Measurements from ENCODE around the gene POU5F1.
"Not testable (repeated sequence)": the region's sequence is repeated elsewhere in the genome, so short reads cannot be mapped to it uniquely, and the experiment has no call there.

DNA sequence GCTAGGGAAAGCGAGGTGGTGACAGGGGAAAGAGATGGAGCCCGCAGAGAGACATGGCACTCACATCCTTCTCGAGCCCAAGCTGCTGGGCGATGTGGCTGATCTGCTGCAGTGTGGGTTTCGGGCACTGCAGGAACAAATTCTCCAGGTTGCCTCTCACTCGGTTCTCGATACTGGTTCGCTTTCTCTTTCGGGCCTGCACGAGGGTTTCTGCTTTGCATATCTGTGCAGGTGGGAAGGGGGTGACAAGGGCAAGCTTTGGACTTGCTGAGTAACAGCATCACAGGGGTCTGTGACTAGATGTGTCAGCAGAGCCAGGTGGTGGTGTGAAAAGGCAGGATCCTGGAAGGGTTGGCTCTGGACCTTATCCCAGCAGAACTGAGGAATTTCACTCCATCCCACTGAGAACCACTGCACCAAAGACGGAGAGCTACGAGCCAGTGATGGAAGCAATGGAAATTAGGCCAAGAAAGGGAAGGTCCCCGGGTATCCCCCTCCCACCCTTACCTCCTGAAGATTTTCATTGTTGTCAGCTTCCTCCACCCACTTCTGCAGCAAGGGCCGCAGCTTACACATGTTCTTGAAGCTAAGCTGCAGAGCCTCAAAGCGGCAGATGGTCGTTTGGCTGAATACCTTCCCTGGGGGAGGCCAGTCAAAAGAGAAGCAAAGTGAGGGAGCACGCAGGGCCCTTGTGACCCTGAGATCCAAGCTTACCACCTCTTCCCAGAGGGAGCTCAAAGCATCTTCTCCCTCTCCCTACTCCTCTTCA is 5.2 kb downstream of the POU5F1 start:
- not testable (repeated sequence) for TF ChIP-seq POLR2AphosphoS5 (IDR thresholded peaks at IDR 0.05; ENCODE audit: control insufficient read depth, insufficient read depth, low read depth, low read length); GABPA (tag; conservative IDR thresholded peaks at IDR 0.05; ENCODE audit: low read depth); NR1H2 (CRISPR knock-in tag; IDR thresholded peaks at IDR 0.05); FOS (IDR thresholded peaks at IDR 0.05; ENCODE audit: extremely low read depth, insufficient read length); HDAC8 (tag; IDR thresholded peaks at IDR 0.05); ATF7 (IDR thresholded peaks at IDR 0.05); JUND (IDR thresholded peaks at IDR 0.05; ENCODE audit: borderline replicate concordance, low read depth, low read length); JUND (tag; IDR thresholded peaks at IDR 0.05; ENCODE audit: borderline replicate concordance, low read depth, low read length)
- TF ChIP-seq, protein P1, sequence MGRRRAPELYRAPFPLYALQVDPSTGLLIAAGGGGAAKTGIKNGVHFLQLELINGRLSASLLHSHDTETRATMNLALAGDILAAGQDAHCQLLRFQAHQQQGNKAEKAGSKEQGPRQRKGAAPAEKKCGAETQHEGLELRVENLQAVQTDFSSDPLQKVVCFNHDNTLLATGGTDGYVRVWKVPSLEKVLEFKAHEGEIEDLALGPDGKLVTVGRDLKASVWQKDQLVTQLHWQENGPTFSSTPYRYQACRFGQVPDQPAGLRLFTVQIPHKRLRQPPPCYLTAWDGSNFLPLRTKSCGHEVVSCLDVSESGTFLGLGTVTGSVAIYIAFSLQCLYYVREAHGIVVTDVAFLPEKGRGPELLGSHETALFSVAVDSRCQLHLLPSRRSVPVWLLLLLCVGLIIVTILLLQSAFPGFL (CRISPR knock-in tag; IDR thresholded peaks at IDR 0.05), result not testable (repeated sequence)
- TF ChIP-seq, protein P2, sequence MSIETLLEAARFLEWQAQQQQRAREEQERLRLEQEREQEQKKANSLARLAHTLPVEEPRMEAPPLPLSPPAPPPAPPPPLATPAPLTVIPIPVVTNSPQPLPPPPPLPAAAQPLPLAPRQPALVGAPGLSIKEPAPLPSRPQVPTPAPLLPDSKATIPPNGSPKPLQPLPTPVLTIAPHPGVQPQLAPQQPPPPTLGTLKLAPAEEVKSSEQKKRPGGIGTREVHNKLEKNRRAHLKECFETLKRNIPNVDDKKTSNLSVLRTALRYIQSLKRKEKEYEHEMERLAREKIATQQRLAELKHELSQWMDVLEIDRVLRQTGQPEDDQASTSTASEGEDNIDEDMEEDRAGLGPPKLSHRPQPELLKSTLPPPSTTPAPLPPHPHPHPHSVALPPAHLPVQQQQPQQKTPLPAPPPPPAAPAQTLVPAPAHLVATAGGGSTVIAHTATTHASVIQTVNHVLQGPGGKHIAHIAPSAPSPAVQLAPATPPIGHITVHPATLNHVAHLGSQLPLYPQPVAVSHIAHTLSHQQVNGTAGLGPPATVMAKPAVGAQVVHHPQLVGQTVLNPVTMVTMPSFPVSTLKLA (conservative IDR thresholded peaks at IDR 0.05), result not testable (repeated sequence)
- TF ChIP-seq, protein P3, sequence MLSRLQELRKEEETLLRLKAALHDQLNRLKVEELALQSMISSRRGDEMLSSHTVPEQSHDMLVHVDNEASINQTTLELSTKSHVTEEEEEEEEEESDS (CRISPR knock-in tag; IDR thresholded peaks at IDR 0.05), result not testable (repeated sequence)
- TF ChIP-seq, protein P4, sequence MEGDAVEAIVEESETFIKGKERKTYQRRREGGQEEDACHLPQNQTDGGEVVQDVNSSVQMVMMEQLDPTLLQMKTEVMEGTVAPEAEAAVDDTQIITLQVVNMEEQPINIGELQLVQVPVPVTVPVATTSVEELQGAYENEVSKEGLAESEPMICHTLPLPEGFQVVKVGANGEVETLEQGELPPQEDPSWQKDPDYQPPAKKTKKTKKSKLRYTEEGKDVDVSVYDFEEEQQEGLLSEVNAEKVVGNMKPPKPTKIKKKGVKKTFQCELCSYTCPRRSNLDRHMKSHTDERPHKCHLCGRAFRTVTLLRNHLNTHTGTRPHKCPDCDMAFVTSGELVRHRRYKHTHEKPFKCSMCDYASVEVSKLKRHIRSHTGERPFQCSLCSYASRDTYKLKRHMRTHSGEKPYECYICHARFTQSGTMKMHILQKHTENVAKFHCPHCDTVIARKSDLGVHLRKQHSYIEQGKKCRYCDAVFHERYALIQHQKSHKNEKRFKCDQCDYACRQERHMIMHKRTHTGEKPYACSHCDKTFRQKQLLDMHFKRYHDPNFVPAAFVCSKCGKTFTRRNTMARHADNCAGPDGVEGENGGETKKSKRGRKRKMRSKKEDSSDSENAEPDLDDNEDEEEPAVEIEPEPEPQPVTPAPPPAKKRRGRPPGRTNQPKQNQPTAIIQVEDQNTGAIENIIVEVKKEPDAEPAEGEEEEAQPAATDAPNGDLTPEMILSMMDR (IDR thresholded peaks at IDR 0.05 in 2 of 3, conservative IDR thresholded peaks at IDR 0.05 in 1 of 3; ENCODE audit: insufficient read depth in 2 of 3, low read depth in 1 of 3, low read length in 3 of 3), result not testable (repeated sequence)
- TF ChIP-seq, protein P5, sequence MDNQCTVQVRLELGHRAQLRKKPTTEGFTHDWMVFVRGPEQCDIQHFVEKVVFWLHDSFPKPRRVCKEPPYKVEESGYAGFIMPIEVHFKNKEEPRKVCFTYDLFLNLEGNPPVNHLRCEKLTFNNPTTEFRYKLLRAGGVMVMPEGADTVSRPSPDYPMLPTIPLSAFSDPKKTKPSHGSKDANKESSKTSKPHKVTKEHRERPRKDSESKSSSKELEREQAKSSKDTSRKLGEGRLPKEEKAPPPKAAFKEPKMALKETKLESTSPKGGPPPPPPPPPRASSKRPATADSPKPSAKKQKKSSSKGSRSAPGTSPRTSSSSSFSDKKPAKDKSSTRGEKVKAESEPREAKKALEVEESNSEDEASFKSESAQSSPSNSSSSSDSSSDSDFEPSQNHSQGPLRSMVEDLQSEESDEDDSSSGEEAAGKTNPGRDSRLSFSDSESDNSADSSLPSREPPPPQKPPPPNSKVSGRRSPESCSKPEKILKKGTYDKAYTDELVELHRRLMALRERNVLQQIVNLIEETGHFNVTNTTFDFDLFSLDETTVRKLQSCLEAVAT (IDR thresholded peaks at IDR 0.05), result not testable (repeated sequence)
- TF ChIP-seq, protein P6, sequence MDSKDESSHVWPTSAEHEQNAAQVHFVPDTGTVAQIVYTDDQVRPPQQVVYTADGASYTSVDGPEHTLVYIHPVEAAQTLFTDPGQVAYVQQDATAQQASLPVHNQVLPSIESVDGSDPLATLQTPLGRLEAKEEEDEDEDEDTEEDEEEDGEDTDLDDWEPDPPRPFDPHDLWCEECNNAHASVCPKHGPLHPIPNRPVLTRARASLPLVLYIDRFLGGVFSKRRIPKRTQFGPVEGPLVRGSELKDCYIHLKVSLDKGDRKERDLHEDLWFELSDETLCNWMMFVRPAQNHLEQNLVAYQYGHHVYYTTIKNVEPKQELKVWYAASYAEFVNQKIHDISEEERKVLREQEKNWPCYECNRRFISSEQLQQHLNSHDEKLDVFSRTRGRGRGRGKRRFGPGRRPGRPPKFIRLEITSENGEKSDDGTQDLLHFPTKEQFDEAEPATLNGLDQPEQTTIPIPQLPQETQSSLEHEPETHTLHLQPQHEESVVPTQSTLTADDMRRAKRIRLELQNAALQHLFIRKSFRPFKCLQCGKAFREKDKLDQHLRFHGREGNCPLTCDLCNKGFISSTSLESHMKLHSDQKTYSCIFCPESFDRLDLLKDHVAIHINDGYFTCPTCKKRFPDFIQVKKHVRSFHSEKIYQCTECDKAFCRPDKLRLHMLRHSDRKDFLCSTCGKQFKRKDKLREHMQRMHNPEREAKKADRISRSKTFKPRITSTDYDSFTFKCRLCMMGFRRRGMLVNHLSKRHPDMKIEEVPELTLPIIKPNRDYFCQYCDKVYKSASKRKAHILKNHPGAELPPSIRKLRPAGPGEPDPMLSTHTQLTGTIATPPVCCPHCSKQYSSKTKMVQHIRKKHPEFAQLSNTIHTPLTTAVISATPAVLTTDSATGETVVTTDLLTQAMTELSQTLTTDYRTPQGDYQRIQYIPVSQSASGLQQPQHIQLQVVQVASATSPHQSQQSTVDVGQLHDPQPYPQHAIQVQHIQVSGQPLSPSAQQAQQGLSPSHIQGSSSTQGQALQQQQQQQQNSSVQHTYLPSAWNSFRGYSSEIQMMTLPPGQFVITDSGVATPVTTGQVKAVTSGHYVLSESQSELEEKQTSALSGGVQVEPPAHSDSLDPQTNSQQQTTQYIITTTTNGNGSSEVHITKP (IDR thresholded peaks at IDR 0.05; ENCODE audit: partially characterized antibody), result not testable (repeated sequence)
